Frontal cortex (tissue), 4 donors: ENCODE results near the gene TNFRSF19. TPM values are rescaled to one million over a fixed set of nuclear protein-coding genes. Genes with fewer than 3 reads are reported as not detected.

Experiments used
- DNase-seq, 2 donors: peaks; one replicate each; pipeline ENCODE4 v3.0.0; 2012; ENCODE audit warnings: low spot score in 2 of 2
- FAIRE-seq: peaks from 2 replicates; lab custom pipeline; 2012; peaks lifted over from hg19 to GRCh38; lab: Jason Lieb, UNC
- total RNA-seq: library from RNA; depleted of rRNA; stranded (reverse); fragments of >200 nt; gene quantifications from one replicate; pipeline ENCODE4 v1.2.3, GENCODE V29; 2014
- donor health status: control.
- donor health status: control.
- donor health status: control.

Gene TNFRSF19
- total RNA-seq, 1 donor from 2014 or later, result 10.2 TPM

DNA sequence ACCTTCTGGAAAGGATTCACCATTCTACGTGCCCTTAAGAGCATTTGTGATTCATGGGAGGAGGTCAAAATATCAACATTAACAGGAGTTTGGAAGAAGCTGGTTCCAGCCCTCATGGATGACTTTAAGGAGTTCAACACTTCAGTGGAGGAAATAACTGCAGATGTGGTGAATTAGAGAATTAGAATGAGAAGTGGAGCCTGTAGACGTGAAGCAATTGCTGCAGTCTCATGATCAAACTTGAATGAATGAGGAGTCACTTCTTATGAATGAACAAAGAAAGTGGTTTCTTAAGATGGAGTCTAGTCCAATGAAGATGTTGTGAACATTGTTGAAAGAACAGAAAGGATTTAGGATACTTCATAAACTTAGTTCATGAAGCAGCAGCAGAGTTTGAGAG is 129.1 kb downstream of the TNFRSF19 start:
- FAIRE-seq (no peak), DNase-seq (no peak)

DNA sequence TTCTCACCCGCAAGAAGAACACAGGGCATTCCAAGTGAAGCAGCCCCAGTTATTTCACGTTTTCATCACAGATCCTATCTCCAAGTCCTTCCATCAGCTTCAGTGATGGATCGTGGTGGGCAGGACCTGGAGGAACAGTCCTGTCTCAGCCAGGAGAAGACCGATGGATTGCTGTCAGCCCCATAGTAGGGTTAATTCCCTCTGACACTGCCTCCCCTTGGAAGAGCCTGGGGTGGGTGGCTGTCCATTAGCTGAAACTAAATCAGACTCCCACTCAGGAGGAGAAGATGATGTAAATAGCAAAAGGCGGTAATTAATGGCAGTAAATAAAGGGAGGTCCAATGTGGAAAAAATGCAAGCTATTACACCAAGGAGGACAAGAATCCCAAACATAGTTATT is 131.0 kb downstream of the TNFRSF19 start:
- DNase-seq (no peak), FAIRE-seq (no peak)

DNA sequence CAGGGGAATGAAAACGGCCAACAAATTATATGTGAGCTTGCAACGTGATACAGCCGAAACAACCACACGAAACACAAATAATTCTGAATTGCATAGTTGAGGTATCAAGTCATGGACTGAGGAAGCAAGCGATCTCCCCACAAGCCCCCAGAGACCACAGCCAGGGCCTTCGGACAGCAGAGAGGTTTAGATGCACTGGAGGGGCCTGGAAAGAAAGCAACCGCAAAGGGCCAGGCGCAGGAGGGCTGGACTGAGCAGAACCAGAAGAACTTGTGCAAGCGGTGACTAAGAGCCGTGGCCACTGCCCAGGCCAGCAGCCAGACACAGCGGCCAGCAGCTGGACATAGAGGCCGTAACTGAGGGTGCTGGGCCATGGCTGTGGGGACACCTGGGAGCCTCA is 131.4 kb downstream of the TNFRSF19 start:
- FAIRE-seq, result no peak

DNA sequence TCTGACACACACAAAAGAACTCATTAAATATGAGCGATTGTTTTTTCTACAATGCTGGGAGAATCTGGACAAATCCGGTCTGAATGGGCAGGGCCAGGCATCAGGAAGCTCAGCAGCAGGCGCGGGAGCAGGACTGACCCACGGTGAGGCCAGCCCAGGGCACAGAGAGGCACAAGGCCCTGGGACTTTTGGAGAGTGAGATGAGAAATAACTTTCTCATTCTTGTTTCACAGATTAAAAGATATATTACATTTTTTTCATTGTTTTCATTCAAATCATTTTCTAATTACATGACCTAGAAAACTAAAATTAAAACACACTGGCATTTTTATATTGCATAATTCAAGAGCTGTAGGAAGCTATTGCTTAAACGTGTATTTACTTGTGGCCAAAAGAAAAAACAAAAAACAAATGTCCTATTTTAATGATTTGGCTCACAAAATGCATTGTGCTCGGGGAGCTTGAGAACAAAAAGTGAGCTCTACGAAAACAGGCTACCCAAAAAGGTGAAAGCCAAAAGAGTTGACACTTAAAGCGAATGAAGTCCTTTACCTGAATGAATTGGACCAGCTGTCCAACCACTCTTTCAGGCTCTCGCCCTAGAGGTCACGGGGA is 133.1 kb downstream of the TNFRSF19 start:
- no peak for FAIRE-seq
- DNase-seq, result no peak

More for the DNA sequence above, 131.4 kb downstream of the TNFRSF19 start:
- DNase-seq, result no peak

DNA sequence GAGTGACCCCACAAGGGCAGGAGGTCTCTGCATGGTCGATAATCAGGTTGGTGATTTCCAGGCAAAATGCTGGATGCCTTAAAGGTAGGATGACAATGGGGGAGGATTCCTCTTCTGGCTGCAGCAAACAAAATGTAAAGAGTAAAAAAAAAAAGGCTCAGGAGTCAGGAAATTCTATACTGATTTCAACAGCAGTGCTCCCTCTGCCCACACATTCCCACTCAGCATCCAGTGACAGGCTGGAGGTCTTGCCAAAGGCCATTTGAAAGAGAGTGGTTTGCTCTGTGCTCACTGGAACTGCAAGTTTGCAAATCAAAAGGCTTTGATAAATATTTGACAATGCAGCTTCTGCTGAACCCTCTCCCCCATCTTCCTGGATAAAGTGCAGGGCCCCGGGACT is 135.4 kb downstream of the TNFRSF19 start:
- DNase-seq (no peak), FAIRE-seq (no peak)

DNA sequence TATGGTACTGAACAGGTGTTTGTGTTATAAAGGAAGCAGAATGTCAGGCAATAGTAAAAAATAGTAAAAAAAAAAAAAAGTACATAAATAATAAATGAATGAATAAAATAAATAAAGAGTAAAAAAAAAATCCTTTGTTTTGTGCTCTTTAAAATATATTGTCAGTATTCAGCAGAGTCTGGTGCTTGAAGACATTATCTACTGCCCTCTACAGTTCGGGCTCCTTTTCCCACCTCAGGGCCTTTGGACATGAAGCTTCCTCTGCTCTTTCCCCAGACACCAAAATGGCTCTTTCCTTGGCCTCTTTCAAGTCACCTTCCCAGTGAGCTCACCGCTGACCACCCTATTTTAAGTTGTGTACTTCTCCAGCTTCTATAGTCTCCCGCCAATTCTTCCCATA is 137.5 kb downstream of the TNFRSF19 start:
- FAIRE-seq, result peak; percentile 45
- no peak for DNase-seq

DNA sequence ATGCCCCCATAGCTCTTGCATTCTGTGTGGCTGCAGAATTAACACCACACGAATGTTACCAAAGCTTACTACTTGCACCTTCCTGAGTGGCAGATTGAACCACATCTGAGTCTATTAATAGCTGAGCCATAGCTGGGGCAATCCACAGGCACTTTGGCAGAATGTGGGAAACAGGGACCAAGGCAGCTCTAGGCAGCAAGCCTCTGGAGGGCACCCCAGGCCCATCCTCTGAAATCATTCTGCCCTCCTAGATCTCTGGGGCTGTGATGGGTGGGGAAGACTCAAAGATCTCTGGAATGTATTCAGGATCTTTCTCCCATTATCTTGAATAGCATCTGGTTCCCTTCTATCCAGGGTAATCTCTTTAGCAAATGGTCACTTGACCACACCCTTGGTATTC is 139.3 kb downstream of the TNFRSF19 start:
- FAIRE-seq, result no peak

DNA sequence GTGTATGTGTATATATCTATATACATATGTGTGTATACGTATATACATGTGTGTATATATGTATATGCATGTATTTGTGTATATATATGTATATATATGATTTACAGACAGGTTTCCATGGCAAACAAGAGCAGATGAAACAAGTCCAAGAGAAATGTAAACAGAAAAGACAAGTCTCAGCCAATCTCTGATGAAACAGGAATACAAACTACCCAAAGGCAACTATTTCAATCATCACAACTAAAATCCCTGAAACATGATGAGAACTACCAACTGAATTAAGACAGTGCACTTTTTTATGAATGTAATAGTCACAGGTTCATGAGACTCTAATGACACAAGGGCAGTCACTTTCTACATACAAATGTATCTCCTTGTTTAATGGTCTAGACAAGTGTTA is 140.2 kb downstream of the TNFRSF19 start:
- DNase-seq (no peak), FAIRE-seq (no peak)

More for the DNA sequence above, 139.3 kb downstream of the TNFRSF19 start:
- no peak for DNase-seq

DNA sequence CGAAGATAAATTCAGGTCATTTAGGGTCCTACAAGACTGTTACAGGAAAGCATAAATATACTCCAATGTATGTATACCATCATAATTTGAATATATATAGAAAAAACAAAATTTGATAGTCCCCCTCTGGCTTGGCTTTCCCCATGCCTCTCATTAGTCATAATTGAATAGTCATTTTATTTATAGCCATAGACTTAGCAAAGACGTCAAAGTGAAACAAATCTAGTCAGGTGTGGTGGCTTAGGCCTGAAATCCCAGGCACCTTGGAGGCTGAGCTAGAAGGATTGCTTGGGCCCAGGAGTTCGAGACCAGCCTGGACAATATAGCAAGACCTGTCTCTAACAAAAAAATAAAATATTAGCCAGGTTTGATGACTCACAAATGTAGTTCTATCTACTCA is 141.1 kb downstream of the TNFRSF19 start:
- no peak for DNase-seq
- no peak for FAIRE-seq

DNA sequence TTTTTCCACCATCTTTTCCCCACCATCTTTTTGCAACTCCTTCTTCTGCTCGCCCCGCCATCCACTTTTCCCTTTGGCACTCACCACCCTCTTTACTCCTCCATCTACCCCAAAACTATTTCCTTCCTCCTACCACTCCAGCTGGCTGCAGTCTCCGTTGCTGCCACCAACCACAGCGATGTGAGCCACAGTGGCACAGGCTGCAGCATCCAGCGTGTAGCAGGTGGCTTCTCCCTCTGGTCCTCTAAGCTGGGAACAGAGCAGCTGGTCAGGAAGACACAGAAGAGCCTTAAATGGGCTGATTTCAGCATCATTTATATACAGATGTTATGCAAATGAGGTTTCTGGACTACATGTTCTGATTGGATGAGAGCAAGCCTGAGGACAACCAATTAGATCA is 144.5 kb downstream of the TNFRSF19 start:
- no peak for FAIRE-seq
- DNase-seq, result no peak

DNA sequence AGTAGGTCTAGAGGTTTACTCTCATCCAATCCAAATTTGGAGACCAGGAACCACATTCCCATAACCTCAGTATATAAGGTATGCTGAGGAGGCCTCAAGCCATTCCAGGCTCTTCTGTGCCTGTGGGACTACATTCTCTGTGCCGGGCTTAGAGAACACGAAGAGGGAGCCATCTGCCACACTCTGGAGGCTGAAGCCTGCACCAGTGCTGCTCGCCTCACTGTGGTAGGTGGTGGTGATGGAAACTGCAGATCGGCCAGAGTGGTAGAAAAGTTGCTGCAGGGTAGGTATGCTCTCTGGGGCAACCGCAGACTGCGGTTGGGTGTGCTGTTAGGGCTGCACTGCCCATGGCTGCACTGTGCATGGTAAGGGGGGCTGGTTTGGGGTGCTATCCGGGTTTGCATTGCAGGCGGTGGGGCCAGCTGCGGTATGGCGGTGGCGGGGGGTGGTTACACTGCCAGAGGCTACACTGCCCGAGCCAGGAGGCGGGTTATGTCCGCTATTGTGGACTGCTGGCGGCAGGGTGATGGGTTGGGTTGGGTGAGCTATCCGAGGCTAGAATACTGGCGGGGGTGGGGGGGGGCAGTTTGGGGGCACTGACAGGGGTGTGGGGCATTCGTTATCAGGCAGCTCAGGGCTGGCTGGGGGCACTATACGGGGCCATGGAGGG is 145.0 kb downstream of the TNFRSF19 start:
- DNase-seq (no peak), FAIRE-seq (no peak)

DNA sequence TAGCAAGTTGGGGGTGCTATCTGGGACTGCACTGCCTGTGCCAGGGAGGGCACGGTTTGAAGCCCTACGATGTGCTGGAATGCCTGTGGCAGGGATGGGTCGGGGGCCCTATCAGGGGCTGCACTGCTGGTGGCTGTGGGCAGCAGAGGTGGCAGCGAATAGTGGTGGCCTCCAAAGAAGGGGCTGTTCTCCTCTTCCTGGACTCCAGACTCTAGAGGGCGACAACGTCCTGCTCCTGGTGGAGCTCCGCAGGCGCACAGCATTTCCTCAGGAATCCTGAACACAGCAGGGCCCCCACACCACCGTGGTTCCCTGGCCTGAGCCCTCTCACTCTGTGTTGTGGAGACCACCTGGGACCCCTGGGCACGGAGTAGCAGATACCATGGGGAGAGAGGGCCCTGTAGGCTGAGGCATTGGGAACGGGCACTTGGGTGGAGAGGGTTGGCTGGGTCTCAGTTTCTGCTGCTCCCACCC is 145.6 kb downstream of the TNFRSF19 start:
- DNase-seq (no peak), FAIRE-seq (no peak)

DNA sequence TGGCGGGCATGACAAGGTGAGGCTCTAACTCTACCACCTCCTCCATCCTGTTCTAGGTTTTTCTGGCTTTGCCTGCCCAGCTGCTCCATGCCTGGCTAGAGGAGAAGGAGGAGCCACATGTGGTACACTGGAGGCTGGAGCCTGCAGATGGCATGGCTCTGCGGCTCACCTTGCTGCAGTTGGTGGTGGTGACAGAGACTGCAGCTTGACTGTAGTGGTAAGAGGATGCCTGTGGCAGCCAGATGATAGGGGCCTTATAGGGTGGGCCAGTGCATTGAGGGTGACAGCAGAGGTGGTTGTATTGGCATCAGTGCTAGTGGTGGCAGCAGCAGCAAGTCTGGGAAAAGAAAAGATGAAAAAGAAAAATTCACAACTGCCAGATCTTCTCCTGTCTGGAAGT is 146.2 kb downstream of the TNFRSF19 start:
- FAIRE-seq (no peak), DNase-seq (no peak)

DNA sequence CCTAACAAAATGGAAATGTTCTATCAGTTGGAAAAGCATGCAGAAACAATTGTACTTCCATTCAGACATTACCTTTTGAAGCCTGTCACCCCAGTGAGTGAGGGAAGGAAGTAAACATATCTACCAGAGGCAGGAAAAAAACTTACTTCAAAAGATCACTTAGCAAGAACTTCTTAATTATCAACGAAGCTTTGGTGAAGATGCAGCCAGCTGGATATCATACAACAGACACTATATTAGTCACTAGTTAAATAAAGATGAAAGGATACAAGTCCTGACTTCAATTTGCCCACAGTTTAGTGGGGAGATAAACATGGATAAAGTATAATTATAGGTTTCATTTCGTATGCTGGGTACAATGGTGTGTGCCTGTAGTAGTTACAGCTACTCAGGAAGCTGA is 148.8 kb downstream of the TNFRSF19 start:
- FAIRE-seq (no peak), DNase-seq (no peak)

DNA sequence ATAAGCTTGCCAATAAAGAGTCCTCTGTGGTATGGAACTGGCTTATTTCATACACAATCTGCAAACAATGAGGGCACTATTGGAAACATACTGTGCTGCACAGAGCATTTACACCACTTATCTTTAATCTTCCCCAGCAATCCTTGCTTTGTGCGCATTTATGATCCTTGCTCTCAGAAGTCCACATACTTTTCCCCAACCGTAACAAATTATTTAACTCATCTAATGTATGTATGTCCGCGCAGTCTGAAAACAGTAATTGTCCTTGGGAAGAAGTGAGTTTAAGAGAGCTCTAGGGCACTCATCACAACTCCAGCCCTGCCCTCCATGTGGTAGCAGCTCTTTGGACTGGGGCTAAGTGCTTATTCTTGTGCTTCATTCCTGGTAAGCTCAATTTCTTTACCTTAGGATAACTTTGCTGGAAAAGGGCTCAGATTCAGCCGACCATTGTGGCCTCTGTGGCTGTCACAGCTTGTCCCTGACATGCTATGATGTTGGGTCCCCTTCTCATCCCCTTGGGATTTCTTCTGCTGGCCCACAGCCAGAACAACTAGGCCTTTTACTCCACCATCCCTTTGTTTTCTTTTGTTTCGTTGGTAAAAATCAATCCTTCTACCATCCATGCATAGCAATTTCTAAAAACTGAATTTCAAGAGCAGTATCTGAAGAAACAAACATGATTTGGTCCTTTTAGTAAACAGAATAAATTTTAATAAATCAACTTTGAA is 152.7 kb downstream of the TNFRSF19 start:
- DNase-seq (no peak), FAIRE-seq (no peak)

DNA sequence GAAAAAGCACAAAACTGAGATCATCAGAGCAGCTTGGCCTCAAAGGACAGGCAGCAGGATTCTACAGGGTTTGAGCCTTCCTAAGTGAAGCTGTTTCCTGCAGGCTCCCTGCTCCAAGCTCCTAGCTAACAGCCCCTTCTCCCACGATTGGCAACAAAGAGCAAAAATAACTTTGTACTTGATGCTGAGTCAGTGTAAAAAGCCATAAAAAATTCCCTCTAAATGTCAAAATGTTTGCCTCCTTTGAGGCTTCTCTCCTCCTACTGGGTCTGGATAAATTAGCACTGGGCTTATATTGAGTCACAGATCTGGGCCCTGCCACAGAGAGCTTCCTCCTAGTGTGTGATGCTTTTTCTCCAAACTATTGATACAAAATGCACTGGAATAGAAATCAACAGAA is 153.3 kb downstream of the TNFRSF19 start:
- no peak for DNase-seq
- FAIRE-seq, result no peak

DNA sequence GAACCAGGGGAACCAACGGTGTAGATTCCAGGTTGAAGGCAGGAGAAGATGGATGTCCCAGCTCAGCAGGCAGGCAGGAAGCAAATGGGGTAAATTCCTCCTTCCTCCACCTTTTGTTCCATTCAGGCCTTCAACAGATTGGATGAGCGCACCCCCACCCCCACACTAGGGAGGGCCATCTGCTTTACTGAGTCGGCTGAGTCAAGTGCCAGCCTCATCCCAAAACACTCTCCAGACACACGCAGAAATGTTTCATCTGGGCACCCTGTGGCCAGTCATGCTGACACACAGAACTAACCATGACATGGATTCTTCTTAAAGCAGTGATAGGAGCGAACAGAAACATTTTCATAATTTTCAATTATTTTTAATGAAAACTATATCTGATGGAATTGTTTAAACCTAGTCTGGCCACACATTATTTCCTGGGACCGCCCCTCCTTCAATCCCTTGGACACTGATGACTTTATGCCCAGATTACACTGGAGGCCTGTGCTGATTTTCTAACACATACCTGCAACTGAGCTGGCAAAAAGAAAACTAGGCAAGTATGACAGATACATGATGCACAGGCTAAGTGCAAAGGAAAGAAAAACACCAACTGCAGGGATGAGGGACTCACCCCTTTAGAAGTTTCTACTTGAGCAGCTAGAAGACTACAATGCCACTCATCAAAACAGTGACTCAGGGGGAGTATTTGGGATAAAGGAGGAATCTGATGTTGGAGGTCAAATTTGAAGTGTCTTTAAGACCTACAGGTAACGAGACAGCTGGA is 154.2 kb downstream of the TNFRSF19 start:
- no peak for FAIRE-seq
- no peak for DNase-seq
